Transverse colon (tissue), 4 donors: ENCODE results near the gene SELENOO. TPM values are rescaled to one million over a fixed set of nuclear protein-coding genes. Genes with fewer than 3 reads are reported as not detected.

Experiments
- DNase-seq: peaks from one replicate; pipeline ENCODE4 v3.0.0-alpha.2; 2019
- H3K27ac ChIP-seq, 4 donors: fragments of 200-600 bp; sonication (generic); 2 replicates each; pipeline ENCODE4 v1.5.1; 2016 to 2018; ENCODE audit warnings: inconsistent platforms in 4 of 4
- H3K27me3 ChIP-seq: fragments of 200-600 bp; sonication (generic); 2 replicates; pipeline ENCODE4 v1.5.1; 2017; ENCODE audit warnings: inconsistent platforms
- H3K36me3 ChIP-seq, 4 donors: fragments of 200-600 bp; sonication (generic); 2 replicates each; pipeline ENCODE4 v1.5.1; 2017 to 2019; ENCODE audit warnings: inconsistent platforms in 4 of 4
- H3K4me1 ChIP-seq, 4 donors: fragments of 200-600 bp; sonication (generic); 2 replicates each; pipeline ENCODE4 v1.5.1; 2017 to 2020; ENCODE audit warnings: inconsistent platforms in 4 of 4
- H3K4me3 ChIP-seq, 4 donors: fragments of 200-600 bp; sonication (generic); 1 replicate in 1 of 4; 2 replicates in 3 of 4; pipeline versions ENCODE4 v1.5.1 to v1.6.1; 2017 to 2019; ENCODE audit warnings: inconsistent platforms in 4 of 4
- H3K9me3 ChIP-seq, 2 donors: fragments of 200-600 bp; sonication (generic); 2 replicates each; pipeline ENCODE4 v1.5.1; 2017 to 2019; ENCODE audit warnings: inconsistent platforms in 2 of 2
- EP300 ChIP-seq: sonication (generic); formaldehyde crosslinking; IDR thresholded peaks from one replicate; pipeline ENCODE4 v1.6.1; 2017; ENCODE audit warnings: antibody characterized with exemption, low read depth
- POLR2A ChIP-seq: fragments of 450-650 bp; IDR thresholded peaks from one replicate; pipeline ENCODE4 v1.6.1; 2016; ENCODE audit warnings: antibody characterized with exemption, mild to moderate bottlenecking, moderate library complexity
- POLR2AphosphoS5 ChIP-seq, 3 donors: sonication (generic); formaldehyde crosslinking; IDR thresholded peaks; one replicate each; pipeline ENCODE4 v1.6.1; 2016; ENCODE audit warnings: antibody characterized with exemption in 3 of 3
- WGBS, 2 donors: methylation state at CpG; one replicate each; pipeline ENCODE4 v1.1.5; 2018; ENCODE audit warnings: low coverage in 1 of 2; 5-methylcytosine and 5-hydroxymethylcytosine counted together
- in situ Hi-C, 4 donors: fragments of 200-750 bp; cut with MboI; loops; one replicate each; pipeline versions ENCODE4 v1.15.0 to v1.15.1; 2017; ENCODE audit warnings: low sequenced_read_pairs in 3 of 4, low pct_ligation_motif_present in 1 of 4, low pct_unique_long_range_greater_than_20kb in 1 of 4
- intact Hi-C: fragments of 100-400 bp; cut with DNase I; formaldehyde crosslinking; loops from one replicate; pipeline ENCODE4 v1.15.1; 2023; ENCODE audit warnings: low total_unique reads
- total RNA-seq, 4 donors: library from RNA; depleted of rRNA; stranded (reverse); fragments of >200 nt; gene quantifications; one replicate each; pipeline ENCODE4 v1.1.0, GENCODE V29; 2016
- TF ChIP-seq, protein P1 (sequence below), 5 experiments: fragments of 200-600 bp in 3 of 5; fragments of 450-650 bp in 2 of 5; sonication (generic) in 3 of 5; IDR thresholded peaks; 1 replicate in 2 of 5; 2 replicates in 3 of 5; pipeline ENCODE4 v1.5.1; 2016 to 2017; ENCODE audit warnings: antibody characterized with exemption in 5 of 5, inconsistent platforms in 3 of 5, mild to moderate bottlenecking in 2 of 5, moderate library complexity in 1 of 5

The SELENOO gene
- total RNA-seq, 4 donors from 2014 or later: 27.3 to 91.3 (median 35.1) TPM

DNA sequence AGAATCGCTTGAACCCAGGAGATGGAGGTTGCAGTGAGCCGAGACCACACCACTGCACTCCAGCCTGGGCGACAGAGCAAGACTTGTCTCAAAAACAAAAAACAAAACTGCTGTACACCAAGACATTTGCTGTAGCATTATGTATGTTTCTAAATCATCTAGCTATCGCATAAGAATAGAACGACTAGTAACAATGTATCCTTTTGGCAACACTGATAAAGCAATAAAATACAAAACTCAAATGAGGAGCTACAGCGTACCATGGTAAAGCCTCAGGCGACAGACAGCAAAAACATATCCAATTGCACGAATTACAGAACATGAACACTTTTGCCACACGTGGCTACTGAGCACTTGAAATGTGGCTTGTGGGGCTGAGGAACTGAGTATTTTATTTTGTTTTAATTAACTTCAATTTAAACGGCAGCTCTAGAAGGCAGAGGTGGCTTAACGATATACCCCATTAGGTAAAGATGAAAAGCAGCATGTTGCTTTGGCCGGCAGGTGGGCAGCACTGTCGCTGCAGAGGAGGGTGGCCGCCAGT lies 41.7 kb downstream of the SELENOO start:
- Histone ChIP-seq H3K4me3 (peak overlapping the region in 3 of 4 donors; percentile 66 to 92 (median 86)), H3K27me3 (no peaks in the 10 kb centered on the region), H3K4me1 (peaks cover 31 to 50% (median 43%) of the 10 kb centered on the region in 4 donors), H3K9me3 (no peaks in the 10 kb centered on the region), H3K27ac (no peak overlapping the region), H3K36me3 (no peaks in the 10 kb centered on the region)
- TF ChIP-seq EP300: no peak
- no peak for TF ChIP-seq POLR2AphosphoS5 (IDR thresholded peaks at IDR 0.05)
- TF ChIP-seq POLR2A: no peak
- TF ChIP-seq, protein P1, sequence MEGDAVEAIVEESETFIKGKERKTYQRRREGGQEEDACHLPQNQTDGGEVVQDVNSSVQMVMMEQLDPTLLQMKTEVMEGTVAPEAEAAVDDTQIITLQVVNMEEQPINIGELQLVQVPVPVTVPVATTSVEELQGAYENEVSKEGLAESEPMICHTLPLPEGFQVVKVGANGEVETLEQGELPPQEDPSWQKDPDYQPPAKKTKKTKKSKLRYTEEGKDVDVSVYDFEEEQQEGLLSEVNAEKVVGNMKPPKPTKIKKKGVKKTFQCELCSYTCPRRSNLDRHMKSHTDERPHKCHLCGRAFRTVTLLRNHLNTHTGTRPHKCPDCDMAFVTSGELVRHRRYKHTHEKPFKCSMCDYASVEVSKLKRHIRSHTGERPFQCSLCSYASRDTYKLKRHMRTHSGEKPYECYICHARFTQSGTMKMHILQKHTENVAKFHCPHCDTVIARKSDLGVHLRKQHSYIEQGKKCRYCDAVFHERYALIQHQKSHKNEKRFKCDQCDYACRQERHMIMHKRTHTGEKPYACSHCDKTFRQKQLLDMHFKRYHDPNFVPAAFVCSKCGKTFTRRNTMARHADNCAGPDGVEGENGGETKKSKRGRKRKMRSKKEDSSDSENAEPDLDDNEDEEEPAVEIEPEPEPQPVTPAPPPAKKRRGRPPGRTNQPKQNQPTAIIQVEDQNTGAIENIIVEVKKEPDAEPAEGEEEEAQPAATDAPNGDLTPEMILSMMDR (IDR thresholded peaks at IDR 0.05): no peak
- in situ Hi-C loops (no loop called here), intact Hi-C loops (no loop called here)
- WGBS, 2 donors: 56 to 57% methylated on average over 13 to 14 of the region's 14 CpGs
- no peak for DNase-seq

DNA sequence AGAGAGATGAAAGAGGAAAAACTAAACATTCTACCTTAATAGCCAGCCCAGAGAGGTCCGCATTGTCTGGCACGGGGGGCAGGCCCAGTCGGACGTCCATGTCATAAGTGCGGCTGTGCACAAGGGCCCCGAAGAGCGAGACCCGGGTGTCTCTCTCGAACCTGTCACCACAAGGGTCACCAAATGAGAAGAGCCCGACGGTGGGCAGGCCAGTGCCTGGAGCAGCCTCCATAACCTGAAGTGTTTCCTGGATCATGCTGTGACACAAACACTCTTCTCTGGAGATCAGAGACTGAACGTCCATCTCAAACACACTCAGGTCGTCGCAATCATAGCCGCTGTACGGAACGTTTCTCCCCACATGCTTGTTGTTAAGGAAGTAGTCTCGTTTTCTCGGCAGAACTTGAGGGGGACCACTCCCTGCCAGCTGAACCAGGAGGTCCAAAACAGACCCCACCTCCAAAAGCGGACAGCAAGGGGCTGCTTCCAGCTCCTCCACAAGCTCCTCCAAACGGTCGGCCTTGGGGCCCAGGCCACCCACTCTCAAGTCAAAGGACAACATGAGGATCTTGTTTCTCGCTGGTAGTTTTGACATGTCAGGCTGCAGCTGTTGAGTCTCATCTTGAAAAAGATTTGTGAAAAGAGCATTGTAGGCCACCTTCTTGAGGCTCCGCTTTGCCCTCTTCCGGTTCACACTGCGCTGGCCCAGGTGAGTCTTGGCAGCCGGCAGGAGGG lies 43.0 kb downstream of the SELENOO start:
- intact Hi-C loops (no loop called here), in situ Hi-C loops (no loop called here)
- Histone ChIP-seq H3K27ac (peak overlapping the region; percentile 93 to 95 (median 94)), H3K9me3 (no peaks in the 10 kb centered on the region), H3K4me3 (peak overlapping the region; percentile 66 to 92 (median 89)), H3K4me1 (peaks cover 34 to 56% (median 43%) of the 10 kb centered on the region in 4 donors), H3K27me3 (no peaks in the 10 kb centered on the region), H3K36me3 (no peaks in the 10 kb centered on the region)
- DNase-seq: no peak
- TF ChIP-seq POLR2A (no peak), POLR2AphosphoS5 (IDR thresholded peaks at IDR 0.05) (no peak), EP300 (no peak)
- TF ChIP-seq, protein P1 (IDR thresholded peaks at IDR 0.05): no peak
- 4% methylated on average over 27 of the region's 27 CpGs; no CpG with 5 or more reads in 1 of the 2 donors for WGBS, 2 donors

DNA sequence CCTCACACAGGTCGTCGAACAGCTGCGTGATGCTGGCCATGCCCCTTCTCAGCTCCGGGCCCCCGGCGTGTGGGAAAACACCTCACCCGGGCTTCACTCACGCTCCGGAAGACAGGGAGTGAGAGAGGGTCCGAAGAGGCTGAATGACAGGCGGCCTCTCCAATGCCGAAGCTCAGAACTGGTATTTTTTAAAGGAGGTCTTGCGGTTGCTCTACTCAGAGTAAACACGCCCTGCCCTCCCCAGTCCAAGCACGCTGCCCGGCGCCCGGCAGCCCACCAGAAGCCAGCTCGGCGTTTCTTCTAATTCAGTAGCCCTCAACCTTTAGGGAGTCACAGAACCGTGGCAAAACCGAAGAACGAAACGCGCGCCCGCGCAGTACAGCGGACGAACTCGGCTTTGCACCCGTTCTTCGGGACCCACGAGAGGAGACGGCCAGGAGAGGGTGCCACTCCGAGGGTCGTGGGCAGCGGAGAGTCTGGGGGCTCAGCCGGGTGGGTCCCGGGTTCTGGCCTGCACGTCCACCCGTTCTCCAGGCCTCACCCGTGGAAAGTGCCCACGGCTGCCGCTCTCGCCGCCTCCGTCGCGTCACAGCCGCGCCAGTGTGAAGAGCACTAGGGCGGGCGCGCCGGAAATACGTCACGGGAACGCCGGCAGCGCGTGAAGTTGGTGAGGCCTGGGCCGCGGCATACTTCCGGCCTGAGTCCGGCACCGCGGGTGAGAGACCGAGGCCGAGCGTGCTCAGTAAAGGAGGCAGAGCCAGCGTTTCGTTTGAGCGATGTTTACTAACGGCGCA lies 43.8 kb downstream of the SELENOO start, which contains the start of gene TUBGCP6:
Gene TUBGCP6 (minus strand): TSS at position 604 of the 794 bp plus-strand sequence. CDS start 564 bp downstream, at position 40.
- peak; percentile 92 to 96 (median 95) for TF ChIP-seq POLR2AphosphoS5 (IDR thresholded peaks at IDR 0.05)
- no peak for TF ChIP-seq EP300
- TF ChIP-seq, protein P1 (IDR thresholded peaks at IDR 0.05): peak in 4 of 5 experiments; percentile 30 to 75 (median 49)
- TF ChIP-seq POLR2A: peak; percentile 89
- Histone ChIP-seq H3K4me1 (peaks cover 35 to 60% (median 45%) of the 10 kb centered on the region in 4 donors), H3K27me3 (no peaks in the 10 kb centered on the region), H3K4me3 (peak within 1 kb of the TSS; percentile 66 to 92 (median 89)), H3K27ac (peak within 1 kb of the TSS; percentile 93 to 95 (median 94)), H3K36me3 (no peaks in the 10 kb centered on the region), H3K9me3 (no peaks in the 10 kb centered on the region)
- 0% methylated on average over 53 of the region's 76 CpGs; no CpG with 5 or more reads in 1 of the 2 donors for WGBS, 2 donors
- in situ Hi-C loops (no loop called here), intact Hi-C loops (no loop called here)
- DNase-seq: peak; percentile 96
